Epithelial cell of esophagus (primary cell): ENCODE measurements around the gene DGKH.

Source experiments
- DNase-seq: peaks from one replicate; pipeline ENCODE4 v3.0.0; 2010; ENCODE audit warnings: low read depth
- H3K4me3 ChIP-seq: 2 replicates; pipeline ENCODE4 v1.5.1; 2011; ENCODE audit warnings: mild to moderate bottlenecking, low read length, control low read depth
- TF ChIP-seq, protein P1 (sequence below): IDR thresholded peaks from 2 replicates; pipeline ENCODE4 v1.5.1; 2011; ENCODE audit warnings: low read depth, mild to moderate bottlenecking, low read length, control low read depth, inconsistent platforms; ENCODE audit not compliant: insufficient read depth; ENCODE audit errors: missing control alignments

Gene DGKH

DNA sequence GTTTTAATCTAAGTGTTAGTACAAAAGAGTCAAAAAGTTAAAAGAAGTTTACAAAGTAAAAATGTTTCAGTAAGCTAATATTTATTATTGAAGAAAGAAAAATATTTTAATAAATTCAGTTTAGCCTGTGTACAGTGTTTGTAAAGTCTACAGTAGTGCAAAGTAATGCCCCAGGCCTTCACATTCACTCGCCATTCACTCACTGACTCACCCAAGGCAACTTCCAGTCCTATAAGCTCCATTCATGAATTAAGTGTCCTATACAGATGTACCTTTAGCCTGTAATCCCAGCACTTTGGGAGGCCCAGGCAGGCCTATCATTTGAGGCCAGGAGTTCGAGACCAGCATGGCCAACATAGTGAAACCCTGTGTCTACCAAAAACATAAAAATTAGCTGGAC lies 199.4 kb downstream of the DGKH start:
- no peak overlapping the region for H3K4me3 ChIP-seq
- TF ChIP-seq, protein P1, sequence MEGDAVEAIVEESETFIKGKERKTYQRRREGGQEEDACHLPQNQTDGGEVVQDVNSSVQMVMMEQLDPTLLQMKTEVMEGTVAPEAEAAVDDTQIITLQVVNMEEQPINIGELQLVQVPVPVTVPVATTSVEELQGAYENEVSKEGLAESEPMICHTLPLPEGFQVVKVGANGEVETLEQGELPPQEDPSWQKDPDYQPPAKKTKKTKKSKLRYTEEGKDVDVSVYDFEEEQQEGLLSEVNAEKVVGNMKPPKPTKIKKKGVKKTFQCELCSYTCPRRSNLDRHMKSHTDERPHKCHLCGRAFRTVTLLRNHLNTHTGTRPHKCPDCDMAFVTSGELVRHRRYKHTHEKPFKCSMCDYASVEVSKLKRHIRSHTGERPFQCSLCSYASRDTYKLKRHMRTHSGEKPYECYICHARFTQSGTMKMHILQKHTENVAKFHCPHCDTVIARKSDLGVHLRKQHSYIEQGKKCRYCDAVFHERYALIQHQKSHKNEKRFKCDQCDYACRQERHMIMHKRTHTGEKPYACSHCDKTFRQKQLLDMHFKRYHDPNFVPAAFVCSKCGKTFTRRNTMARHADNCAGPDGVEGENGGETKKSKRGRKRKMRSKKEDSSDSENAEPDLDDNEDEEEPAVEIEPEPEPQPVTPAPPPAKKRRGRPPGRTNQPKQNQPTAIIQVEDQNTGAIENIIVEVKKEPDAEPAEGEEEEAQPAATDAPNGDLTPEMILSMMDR: no peak
- DNase-seq: peak; percentile 76

DNA sequence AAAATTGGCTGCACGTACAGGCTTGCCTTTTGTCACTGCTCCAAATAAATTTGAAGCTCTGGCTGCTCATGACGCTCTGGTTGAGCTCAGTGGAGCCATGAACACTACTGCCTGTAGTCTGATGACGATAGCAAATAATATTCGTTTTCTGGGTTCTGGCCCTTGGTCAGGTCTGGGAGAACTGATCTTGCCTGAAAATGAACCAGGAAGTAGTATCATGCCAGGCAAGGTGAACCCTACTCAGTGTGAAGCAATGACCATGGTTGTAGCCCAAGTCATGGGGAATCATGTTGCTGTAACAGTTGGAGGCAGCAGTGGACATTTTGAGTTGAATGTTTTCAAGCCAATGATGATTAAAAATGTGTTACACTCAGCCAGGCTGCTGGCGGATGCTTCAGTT lies 207.4 kb downstream of the DGKH start:
- TF ChIP-seq, protein P1: no peak
- peak; percentile 61 for DNase-seq

DNA sequence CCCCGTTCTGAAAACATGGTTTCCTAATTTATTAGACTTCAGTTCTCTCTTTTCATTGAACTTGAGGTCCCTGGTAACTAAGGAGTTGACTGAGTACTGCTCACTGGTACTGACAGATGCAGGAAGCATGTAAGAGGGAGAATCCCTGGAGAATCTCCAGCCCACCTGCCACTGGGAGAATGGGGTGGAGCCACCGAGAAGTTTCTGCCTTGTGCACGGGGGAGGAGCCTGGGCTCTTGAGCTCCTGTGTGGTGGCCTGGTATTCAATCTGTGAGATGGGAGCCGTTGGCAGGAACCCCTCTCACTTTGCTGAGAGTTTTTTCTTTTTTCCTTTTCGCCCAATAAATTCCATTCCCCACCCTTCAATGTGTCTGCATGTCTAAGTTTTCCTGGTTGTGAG lies 210.3 kb downstream of the DGKH start:
- no peak for DNase-seq
- no peak overlapping the region for H3K4me3 ChIP-seq
- TF ChIP-seq, protein P1: no peak

More for the DNA sequence above, 207.4 kb downstream of the DGKH start:
- H3K4me3 ChIP-seq: no peak overlapping the region

DNA sequence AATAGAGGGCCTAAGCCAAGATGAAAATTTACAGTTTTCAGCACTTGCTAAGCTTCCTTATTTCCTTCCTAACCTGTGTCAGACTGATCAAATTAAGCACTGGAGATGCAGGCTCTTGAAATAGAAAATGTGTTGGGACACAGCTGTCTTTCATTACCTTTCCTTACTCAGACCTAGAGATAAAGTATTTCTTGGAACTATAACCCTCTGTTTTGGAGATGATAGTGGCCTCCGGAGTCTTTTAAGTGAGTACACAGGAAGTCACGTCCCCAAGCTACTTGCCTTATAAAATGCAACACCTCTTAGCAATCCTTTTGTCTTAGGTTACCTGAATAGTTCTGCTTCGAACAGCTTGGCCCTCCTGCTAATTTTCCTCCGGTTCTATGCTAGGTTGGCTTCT lies 211.1 kb downstream of the DGKH start:
- TF ChIP-seq, protein P1: no peak
- no peak overlapping the region for H3K4me3 ChIP-seq
- DNase-seq: no peak

DNA sequence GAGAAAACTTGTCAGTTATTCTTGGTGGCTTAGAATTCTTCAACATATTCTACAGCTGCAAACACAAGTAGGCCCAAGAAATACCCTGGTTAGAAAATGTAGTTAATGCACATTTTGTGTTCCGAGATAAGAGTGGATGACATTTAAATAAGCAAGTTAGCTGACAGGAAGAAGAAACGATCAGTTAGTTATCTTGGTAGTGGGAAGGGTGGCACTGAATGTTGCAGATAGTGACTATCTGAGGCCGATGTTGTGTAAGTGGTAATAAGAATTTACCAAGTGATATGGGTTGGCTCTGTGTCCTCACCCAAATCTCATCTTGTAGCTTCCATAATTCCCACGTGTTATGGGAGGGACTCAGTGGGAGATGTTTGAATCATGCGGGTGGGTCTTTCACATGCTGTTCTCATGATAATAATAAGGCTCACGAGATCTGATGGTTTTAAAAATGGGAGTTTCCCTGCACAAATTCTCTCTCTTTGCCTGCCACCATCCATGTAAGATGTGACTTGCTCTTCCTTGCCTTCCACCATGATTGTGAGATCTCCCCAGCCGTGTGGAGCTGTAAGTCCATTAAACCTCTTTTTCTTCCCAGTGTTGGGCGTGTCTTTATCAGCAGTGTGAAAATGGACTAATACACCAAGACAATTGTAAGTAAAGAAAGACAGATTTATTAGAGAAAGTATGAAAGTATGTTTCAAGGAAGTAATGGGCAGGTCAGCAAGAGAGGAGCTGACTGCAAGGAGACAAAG lies 212.6 kb downstream of the DGKH start:
- TF ChIP-seq, protein P1: no peak
- DNase-seq: no peak
- H3K4me3 ChIP-seq: no peak overlapping the region

DNA sequence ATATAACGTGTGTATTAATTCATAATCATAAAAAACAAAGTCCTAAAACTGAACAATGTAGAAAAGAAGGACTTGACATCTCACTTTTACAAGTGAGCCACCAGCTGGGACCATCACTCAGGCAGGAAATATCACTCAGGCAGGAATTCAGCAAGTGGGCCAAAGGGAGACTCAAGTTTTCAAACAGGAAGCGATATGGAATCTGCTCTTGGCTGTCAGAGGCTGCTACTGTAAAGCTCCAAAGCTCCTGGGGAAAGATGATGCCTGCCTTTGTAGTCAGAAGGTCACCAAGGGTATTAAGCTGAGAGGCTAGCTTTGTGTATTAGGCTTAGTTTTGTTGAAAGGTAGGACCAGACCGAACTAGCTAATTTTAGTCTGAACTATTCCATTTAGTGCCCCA lies 218.0 kb downstream of the DGKH start:
- DNase-seq: no peak
- TF ChIP-seq, protein P1: no peak

More for the DNA sequence above, 218.0 kb downstream of the DGKH start:
- no peak overlapping the region for H3K4me3 ChIP-seq
